GM12878 (cell line): ENCODE measurements around the gene HDHD2. TPM values are rescaled to one million over a fixed set of nuclear protein-coding genes. Genes with fewer than 3 reads are reported as not detected.

Experiments
- ATAC-seq: fragments of 200-7000 bp; cut with Tn5 transposase; 3 replicates; pipeline ENCODE4 v1.9.1; 2020; ENCODE audit warnings: mild to moderate bottlenecking, moderate library complexity
- BruUV-seq: library from RNA; stranded (reverse); fragments of 400-500 nt; replicated peaks from 2 replicates; lab custom pipeline; 2021; lab: Mats Ljungman, UMichigan
- CTCF ChIA-PET: fragments of 300-600 bp; sonication (Branson Sonifier 250); formaldehyde crosslinking; extraction: SDS; loops from one replicate; lab custom pipeline; 2021; ENCODE audit warnings: inconsistent platforms; lab: Yijun Ruan, JAX
- POLR2A ChIA-PET: fragments of 350-600 bp; formaldehyde crosslinking; extraction: SDS; loops from one replicate; lab custom pipeline; 2021; ENCODE audit warnings: inconsistent platforms; lab: Charles Lee
- RAD21 ChIA-PET: fragments of 300-600 bp; sonication (Branson Sonifier 250); formaldehyde crosslinking; loops from one replicate; lab custom pipeline; 2023; ENCODE audit warnings: antibody characterized with exemption; ENCODE audit not compliant: unreplicated experiment; lab: Charles Lee
- SMC1A ChIA-PET: fragments of 300-600 bp; sonication (Branson Sonifier 250); formaldehyde crosslinking; loops from one replicate; lab custom pipeline; 2023; ENCODE audit not compliant: unreplicated experiment, uncharacterized antibody; lab: Charles Lee
- DNase-seq: peaks from one replicate; pipeline ENCODE4 v3.0.0-alpha.2; 2011; ENCODE audit warnings: low read depth, low spot score
- FAIRE-seq: peaks from 3 replicates; lab custom pipeline; 2011; peaks lifted over from hg19 to GRCh38; lab: Jason Lieb, UNC
- H2AFZ ChIP-seq: 2 replicates; pipeline ENCODE4 v1.6.0; 2011; ENCODE audit warnings: low read depth, low read length, control low read depth; ENCODE audit not compliant: control insufficient read depth
- H3K27ac ChIP-seq: 2 replicates; pipeline ENCODE4 v1.5.1; 2011; ENCODE audit warnings: control low read depth; ENCODE audit not compliant: control insufficient read depth, insufficient read depth
- H3K27me3 ChIP-seq, 2 experiments: replicated peaks in 1 of 2; 2 replicates each; pipeline versions ENCODE4 v1.6.0 to v1.6.1; 2011; ENCODE audit warnings: low read length in 1 of 2; ENCODE audit not compliant: control insufficient read depth in 2 of 2, insufficient read depth in 2 of 2
- H3K36me3 ChIP-seq, 2 experiments: 2 replicates each; pipeline ENCODE4 v1.5.1; 2011; ENCODE audit warnings: low read length in 1 of 2; ENCODE audit not compliant: control insufficient read depth in 2 of 2, insufficient read depth in 2 of 2
- H3K4me1 ChIP-seq: 2 replicates; pipeline ENCODE4 v1.6.1; 2011; ENCODE audit warnings: mild to moderate bottlenecking, low read length, moderate library complexity, mixed read lengths; ENCODE audit not compliant: control insufficient read depth, insufficient read depth
- H3K4me2 ChIP-seq: 2 replicates; pipeline ENCODE4 v1.6.0; 2011; ENCODE audit warnings: control low read depth; ENCODE audit not compliant: control insufficient read depth, insufficient read depth
- H3K4me3 ChIP-seq: fragments of 200-600 bp; sonication (generic); 2 replicates; pipeline ENCODE4 v1.5.1; 2016
- H3K79me2 ChIP-seq: 2 replicates; pipeline ENCODE4 v1.6.0; 2011; ENCODE audit warnings: low read length; ENCODE audit not compliant: control insufficient read depth, insufficient read depth
- H3K9ac ChIP-seq: 2 replicates; pipeline ENCODE4 v1.8.0; 2011; ENCODE audit warnings: low read length, control low read depth, mixed read lengths; ENCODE audit not compliant: control insufficient read depth, insufficient read depth
- H3K9me3 ChIP-seq: replicated peaks from 3 replicates; pipeline ENCODE4 v1.5.1; 2011; ENCODE audit warnings: mild to moderate bottlenecking, low read length; ENCODE audit not compliant: control insufficient read depth, insufficient read depth
- H4K20me1 ChIP-seq: 2 replicates; pipeline ENCODE4 v1.6.0; 2011; ENCODE audit not compliant: control insufficient read depth, insufficient read depth
- ASH2L ChIP-seq: fragments of 300-600, 200-600 bp; sonication (generic); IDR thresholded peaks from 2 replicates; pipeline ENCODE4 v1.6.1; 2017; ENCODE audit warnings: low read depth, mild to moderate bottlenecking, borderline replicate concordance
- CBX5 ChIP-seq: sonication (generic); IDR thresholded peaks from 2 replicates; pipeline ENCODE4 v1.6.1; 2016; ENCODE audit warnings: low read depth, moderate library complexity, mild to moderate bottlenecking, inconsistent platforms
- ELK1 ChIP-seq: IDR thresholded peaks from 2 replicates; pipeline ENCODE4 v1.6.1; 2012; ENCODE audit warnings: low read depth, low read length, improper control_type of control experiment
- GATAD2B ChIP-seq: fragments of 450-650 bp; conservative IDR thresholded peaks from 2 replicates; pipeline ENCODE4 v1.6.1; 2017; ENCODE audit warnings: low read depth, mild to moderate bottlenecking, moderate library complexity
- MTA2 ChIP-seq: fragments of 450-650 bp; IDR thresholded peaks from 2 replicates; pipeline ENCODE4 v1.6.1; 2016; ENCODE audit warnings: low read depth, mild to moderate bottlenecking, moderate library complexity
- NFXL1 ChIP-seq: fragments of 450-650 bp; IDR thresholded peaks from 2 replicates; pipeline ENCODE4 v1.6.1; 2017; ENCODE audit warnings: antibody characterized with exemption, mild to moderate bottlenecking, borderline replicate concordance
- PML ChIP-seq: IDR thresholded peaks from 2 replicates; pipeline ENCODE4 v1.6.1; 2012; ENCODE audit warnings: low read length, inconsistent platforms
- POLR2A ChIP-seq: IDR thresholded peaks from 2 replicates; pipeline ENCODE4 v1.6.1; 2011; ENCODE audit warnings: low read depth, mild to moderate bottlenecking, low read length
- RELB ChIP-seq: fragments of 450-650 bp; IDR thresholded peaks from 2 replicates; pipeline ENCODE4 v1.6.1; 2017; ENCODE audit warnings: low read depth, mild to moderate bottlenecking, moderate library complexity
- SIX5 ChIP-seq: IDR thresholded peaks from 2 replicates; pipeline ENCODE4 v1.6.1; 2011; ENCODE audit warnings: mild to moderate bottlenecking, low read depth, low read length, moderate library complexity; ENCODE audit not compliant: severe bottlenecking
- SPI1 ChIP-seq: IDR thresholded peaks from 2 replicates; pipeline ENCODE4 v1.6.1; 2011; ENCODE audit warnings: low read depth, mild to moderate bottlenecking, low read length, moderate library complexity, borderline replicate concordance; ENCODE audit not compliant: insufficient read depth
- SREBF1 ChIP-seq: IDR thresholded peaks from 2 replicates; pipeline ENCODE4 v1.6.1; 2012; ENCODE audit warnings: mild to moderate bottlenecking, low read length
- TCF12 ChIP-seq: IDR thresholded peaks from 2 replicates; pipeline ENCODE4 v1.6.1; 2011; ENCODE audit warnings: low read depth, mild to moderate bottlenecking, low read length
- USF2 ChIP-seq: IDR thresholded peaks from 2 replicates; pipeline ENCODE4 v1.6.1; 2011; ENCODE audit warnings: low read depth, low read length, improper control_type of control experiment, borderline replicate concordance
- YBX1 ChIP-seq: fragments of 450-650 bp; IDR thresholded peaks from 2 replicates; pipeline ENCODE4 v1.6.1; 2016; ENCODE audit warnings: antibody characterized with exemption
- ZBED1 ChIP-seq: IDR thresholded peaks from 2 replicates; pipeline ENCODE4 v1.6.1; 2016; ENCODE audit warnings: borderline replicate concordance
- WGBS: methylation state at CpG from one replicate; pipeline ENCODE4 v1.1.6; 2016; ENCODE audit warnings: low lambda C conversion rate; ENCODE audit not compliant: insufficient replicate concordance, insufficient coverage; ENCODE audit errors: missing lambda C conversion rate; 5-methylcytosine and 5-hydroxymethylcytosine counted together
- in situ Hi-C: fragments of 300-500 bp; cut with MboI; formaldehyde crosslinking; loops from 9 replicates; pipeline ENCODE4 v1.14.3; 2018; ENCODE audit warnings: mixed read lengths
- intact Hi-C: fragments of 100-400 bp; cut with micrococcal nuclease; formaldehyde crosslinking; loops from one replicate; pipeline ENCODE4 v1.14.2; 2022; ENCODE audit not compliant: unreplicated experiment
- polyA plus RNA-seq, 11 experiments: library from polyadenylated mRNA; depleted of rRNA in 4 of 11; unstranded in 6 of 11; stranded (reverse) in 5 of 11; fragments of >200 nt; fragmentation: Nextera tagmentation in 4 of 11; fragmentation: Illumina TruSeq in 1 of 11; extraction: Ambion mirVana in 4 of 11; extraction: Trizol in 1 of 11; gene quantifications; 1 replicate in 1 of 11; 2 replicates in 10 of 11; pipeline versions ENCODE4 v1.2.1 to v1.2.3, GENCODE V29; 2011 to 2016; ENCODE audit warnings: inconsistent platforms in 2 of 11, missing spikeins in 2 of 11, low read depth in 1 of 11
- total RNA-seq, 4 experiments: library from RNA; depleted of rRNA in 3 of 4; stranded (reverse); fragments of >200 nt in 3 of 4; fragmentation: Illumina TruSeq in 1 of 4; extraction: Trizol in 1 of 4; gene quantifications; 2 replicates each; pipeline versions ENCODE4 v1.2.1 to v1.2.3, GENCODE V29; 2013 to 2021

Gene HDHD2
- total and polyA plus RNA-seq, 10 of the 15 experiments (the other 5 are each of a cell fraction or from before 2014, with no cell fraction given): 4.6 to 29.1 (median 17.7) TPM

- FAIRE-seq (no peak), ATAC-seq (no peak), DNase-seq (no peak)
- H3K36me3 ChIP-seq: no peaks in the 10 kb centered on the region
- H3K4me2 ChIP-seq: no peak overlapping the region
- H4K20me1 ChIP-seq: no peaks in the 10 kb centered on the region
- ChIA-PET SMC1A (no interaction called here), POLR2A (no interaction called here), CTCF (no interaction called here), RAD21 (no interaction called here)
- H3K9ac ChIP-seq: no peak overlapping the region
- H3K27ac ChIP-seq: no peak overlapping the region
- 0% methylated on average over 2 of the region's 3 CpGs for WGBS
- no peaks in the 10 kb centered on the region for H3K4me1 ChIP-seq
- no peak overlapping the region for H3K4me3 ChIP-seq
- H2AFZ ChIP-seq: no peak overlapping the region
- peaks cover 8% of the 10 kb centered on the region; the same call in 2 of the 3 replicates for H3K9me3 ChIP-seq
- H3K79me2 ChIP-seq: peaks cover 4% of the 10 kb centered on the region
- no TSS peak for BruUV-seq
- in situ Hi-C loops (no loop called here), intact Hi-C loops (no loop called here)
- TF ChIP-seq SPI1: peak; percentile 55; the same call in 1 of the 2 replicates
- TF ChIP-seq ELK1: no peak
- TF ChIP-seq TCF12: no peak
- no peaks in the 10 kb centered on the region for H3K27me3 ChIP-seq
Observed at GRCh38 chr18:47180765-47181164, 30.5 kb upstream of the HDHD2 start.

GRCh38 chr18:47179520-47179919, 29.2 kb upstream of the HDHD2 start:
- no peak for ATAC-seq
- FAIRE-seq: no peak
- no peak overlapping the region for H3K9ac ChIP-seq
- no peak for TF ChIP-seq ZBED1
- no peak for TF ChIP-seq POLR2A
- TF ChIP-seq PML: no peak
- no peak for TF ChIP-seq USF2
- TF ChIP-seq RELB: no peak
- TF ChIP-seq SREBF1: no peak
- TF ChIP-seq MTA2: no peak
- no peak for TF ChIP-seq ASH2L
- TF ChIP-seq NFXL1: no peak
- no peak for TF ChIP-seq GATAD2B
- no peak for TF ChIP-seq YBX1
- TF ChIP-seq CBX5: no peak
- no peak for TF ChIP-seq SIX5
- TF ChIP-seq, all 136 proteins: peak for 0
- Histone ChIP-seq H3K4me1 (peaks cover 3% of the 10 kb centered on the region; the same call in 1 of the 2 replicates), H3K9me3 (peaks cover 1% of the 10 kb centered on the region; the same call in 2 of the 3 replicates), H3K36me3 (no peaks in the 10 kb centered on the region), H2AFZ (no peak overlapping the region), H3K79me2 (peaks cover 16% of the 10 kb centered on the region), H3K4me2 (no peak overlapping the region), H3K27ac (no peak overlapping the region), H3K27me3 (no peaks in the 10 kb centered on the region), H3K4me3 (no peak overlapping the region), H4K20me1 (no peaks in the 10 kb centered on the region)
- ChIA-PET POLR2A (no interaction called here), RAD21 (no interaction called here), SMC1A (interaction anchor here (1.0 kb wide), 1 partner anchor 17 kb away, joined by 3 read pairs; no protein-coding TSS in a partner anchor), CTCF (interaction anchor here (0.5 to 1.0 kb wide), 2 partner anchors 25 to 79 kb away, joined by 3 read pairs; no protein-coding TSS in a partner anchor)
- BruUV-seq: no TSS peak
- DNase-seq: no peak
- WGBS: 79% methylated on average over 4 of the region's 4 CpGs
- in situ Hi-C loops (no loop called here), intact Hi-C loops (no loop called here)
